Activated B cell treated with CpG ODN at 0.5 μM for 24 hours (primary cell): ENCODE data around the gene CYB561D2. TPM values are rescaled to one million over a fixed set of nuclear protein-coding genes. Genes with fewer than 3 reads are reported as not detected.

Experiments
- ATAC-seq: fragments of 200-7000 bp; cut with Tn5 transposase; one replicate; pipeline ENCODE4 v1.10.0; 2021; ENCODE audit warnings: low read depth, mild to moderate bottlenecking, moderate library complexity
- CTCF ChIA-PET: fragments of 350-600 bp; sonication (Branson Sonifier 250); formaldehyde crosslinking; loops from one replicate; lab custom pipeline; 2021; ENCODE audit warnings: antibody characterized with exemption; lab: Charles Lee
- POLR2A ChIA-PET: fragments of 350-600 bp; sonication (Branson Sonifier 250); formaldehyde crosslinking; loops from one replicate; lab custom pipeline; 2021; ENCODE audit warnings: antibody characterized with exemption; lab: Charles Lee
- DNase-seq: peaks from one replicate; pipeline ENCODE4 v3.0.0; 2022
- H3K27ac Mint-ChIP-seq: one replicate; pipeline ENCODE4 v1.8.0; 2020; ENCODE audit warnings: mixed read lengths
- H3K27me3 Mint-ChIP-seq: one replicate; pipeline ENCODE4 v1.8.0; 2021; ENCODE audit warnings: mixed read lengths
- H3K36me3 Mint-ChIP-seq: one replicate; pipeline ENCODE4 v1.8.0; 2021; ENCODE audit warnings: low read depth, mixed read lengths
- H3K4me1 Mint-ChIP-seq: one replicate; pipeline ENCODE4 v1.8.0; 2021; ENCODE audit warnings: mixed read lengths
- H3K4me3 Mint-ChIP-seq: one replicate; pipeline ENCODE4 v1.8.0; 2020; ENCODE audit warnings: mild to moderate bottlenecking, mixed read lengths
- H3K9me3 Mint-ChIP-seq: one replicate; pipeline ENCODE4 v1.8.0; 2020; ENCODE audit warnings: mixed read lengths
- CTCF ChIP-seq: fragments of 200-600 bp; IDR thresholded peaks from one replicate; pipeline ENCODE4 v1.8.0; 2022; ENCODE audit warnings: antibody characterized with exemption, mild to moderate bottlenecking
- intact Hi-C: fragments of 100-400 bp; cut with micrococcal nuclease; formaldehyde crosslinking; loops from one replicate; pipeline ENCODE4 v1.15.1; 2024
- total RNA-seq: library from RNA; stranded (reverse); gene quantifications from 2 replicates; pipeline ENCODE4 v1.2.3, GENCODE V29; 2022

Gene CYB561D2
- total RNA-seq, 1 donor from 2014 or later, result 26.0 TPM

GRCh38 chr3:50392101-50392715 is 41.5 kb downstream of the CYB561D2 start:
- Mint-ChIP-seq H3K9me3 (no peaks in the 10 kb centered on the region), H3K4me3 (no peak overlapping the region), H3K27ac (no peak overlapping the region), H3K4me1 (no peaks in the 10 kb centered on the region), H3K27me3 (peaks cover 2% of the 10 kb centered on the region), H3K36me3 (no peaks in the 10 kb centered on the region)
- no peak for ATAC-seq
- POLR2A ChIA-PET, result no interaction called here
- no peak for TF ChIP-seq CTCF
- no peak for DNase-seq
- intact Hi-C loops, result no loop called here
- CTCF ChIA-PET, result no interaction called here

- no peak for DNase-seq
- ChIA-PET POLR2A (interaction anchor here (0.6 kb wide), 1 partner anchor 23 kb away, joined by 8 read pairs; no protein-coding TSS in a partner anchor), CTCF (no interaction called here)
- Mint-ChIP-seq H3K36me3 (no peaks in the 10 kb centered on the region), H3K27ac (no peak overlapping the region), H3K9me3 (no peaks in the 10 kb centered on the region), H3K27me3 (peaks cover 2% of the 10 kb centered on the region), H3K4me3 (no peak overlapping the region), H3K4me1 (no peaks in the 10 kb centered on the region)
- no peak for TF ChIP-seq CTCF
- intact Hi-C loops, result no loop called here
- ATAC-seq, result no peak
These were observed 42.4 kb downstream of the CYB561D2 start for GRCh38 chr3:50393061-50393460.

GRCh38 chr3:50395070-50395860 is 44.6 kb downstream of the CYB561D2 start:
- Mint-ChIP-seq H3K4me3 (no peak overlapping the region), H3K36me3 (no peaks in the 10 kb centered on the region), H3K27me3 (peaks cover 2% of the 10 kb centered on the region), H3K9me3 (no peaks in the 10 kb centered on the region), H3K4me1 (no peaks in the 10 kb centered on the region), H3K27ac (no peak overlapping the region)
- no peak for ATAC-seq
- ChIA-PET CTCF (no interaction called here), POLR2A (interaction anchor here (0.6 kb wide), 1 partner anchor 66 kb away, joined by 8 read pairs; no protein-coding TSS in a partner anchor)
- no peak for TF ChIP-seq CTCF
- no peak for DNase-seq
- intact Hi-C loops, result no loop called here

- H3K27me3 Mint-ChIP-seq, result peaks cover 2% of the 10 kb centered on the region
- DNase-seq, result no peak
- no peak overlapping the region for H3K27ac Mint-ChIP-seq
- H3K9me3 Mint-ChIP-seq, result no peaks in the 10 kb centered on the region
- ATAC-seq, result no peak
- POLR2A ChIA-PET, result no interaction called here
- intact Hi-C loops, result no loop called here
- no peak overlapping the region for H3K4me3 Mint-ChIP-seq
- CTCF ChIA-PET, result no interaction called here
- no peaks in the 10 kb centered on the region for H3K4me1 Mint-ChIP-seq
- TF ChIP-seq CTCF, result no peak
- no peaks in the 10 kb centered on the region for H3K36me3 Mint-ChIP-seq
These were observed 45.8 kb downstream of the CYB561D2 start for GRCh38 chr3:50396502-50396901.

- Mint-ChIP-seq H3K36me3 (no peaks in the 10 kb centered on the region), H3K27ac (no peak overlapping the region)
- POLR2A ChIA-PET, result no interaction called here
These were observed 51.4 kb downstream of the CYB561D2 start for GRCh38 chr3:50401978-50402595.

More at GRCh38 chr3:50401978-50402595, 51.4 kb downstream of the CYB561D2 start:
- Mint-ChIP-seq H3K4me1 (no peaks in the 10 kb centered on the region), H3K27me3 (peaks cover 6% of the 10 kb centered on the region), H3K9me3 (no peaks in the 10 kb centered on the region), H3K4me3 (no peak overlapping the region)
- CTCF ChIA-PET, result no interaction called here
- DNase-seq, result no peak
- ATAC-seq, result no peak
- intact Hi-C loops, result no loop called here
- no peak for TF ChIP-seq CTCF
